HEK293 (cell line): ENCODE measurements around the gene EOGT.

ENCODE experiments used
- CTCF ChIA-PET: fragments of 350-600 bp; formaldehyde crosslinking; extraction: SDS; loops from one replicate; lab custom pipeline; 2021; ENCODE audit warnings: antibody characterized with exemption; lab: Yijun Ruan, JAX
- POLR2A ChIA-PET: fragments of 300-600 bp; formaldehyde crosslinking; extraction: SDS; loops from one replicate; lab custom pipeline; 2020; ENCODE audit warnings: antibody characterized with exemption, inconsistent platforms; lab: Yijun Ruan, JAX
- H3K27ac ChIP-seq: fragments of 200-500 bp; sonication (Bioruptor generic); 2 replicates; pipeline ENCODE4 v1.5.1; 2014; ENCODE audit warnings: low read depth, low read length, control low read depth, inconsistent platforms; ENCODE audit errors: extremely low read depth
- H3K36me3 ChIP-seq, 2 experiments: fragments of 200-500 bp in 1 of 2; sonication (Bioruptor generic) in 1 of 2; 1 replicate in 1 of 2; 2 replicates in 1 of 2; pipeline ENCODE4 v1.5.1; 2014 to 2017; ENCODE audit warnings: inconsistent platforms in 2 of 2, low read length in 2 of 2; ENCODE audit not compliant: control insufficient read depth in 2 of 2, insufficient read depth in 1 of 2
- H3K4me1 ChIP-seq: fragments of 200-500 bp; sonication (Bioruptor generic); 2 replicates; pipeline ENCODE4 v1.5.1; 2014; ENCODE audit warnings: mild to moderate bottlenecking, low read length, inconsistent platforms; ENCODE audit not compliant: control insufficient read depth, insufficient read depth
- H3K4me3 ChIP-seq: 2 replicates; pipeline ENCODE4 v1.5.1; 2011; ENCODE audit warnings: low read depth, mild to moderate bottlenecking, control low read depth, low read length, moderate library complexity
- H3K9me3 ChIP-seq: fragments of 200-500 bp; sonication (Bioruptor generic); 2 replicates; pipeline ENCODE4 v1.5.1; 2014; ENCODE audit warnings: low read depth, low read length, inconsistent platforms; ENCODE audit not compliant: control insufficient read depth, insufficient read depth
- GLIS1 ChIP-seq: fragments of 450-650 bp; formaldehyde crosslinking; IDR thresholded peaks from 2 replicates; pipeline ENCODE4 v1.5.1; 2016; ENCODE audit warnings: missing biosample characterization, missing genetic modification characterization
- KLF10 ChIP-seq: fragments of 450-650 bp; IDR thresholded peaks from 2 replicates; pipeline ENCODE4 v1.5.1; 2018; ENCODE audit warnings: missing biosample characterization, mild to moderate bottlenecking, missing genetic modification characterization
- KLF17 ChIP-seq: fragments of 450-650 bp; formaldehyde crosslinking; IDR thresholded peaks from 2 replicates; pipeline ENCODE4 v1.5.1; 2016; ENCODE audit warnings: missing biosample characterization, missing genetic modification characterization
- TCF7L2 ChIP-seq: IDR thresholded peaks from 2 replicates; pipeline ENCODE4 v1.6.1; 2011; ENCODE audit warnings: low read depth, mild to moderate bottlenecking, inconsistent platforms, low read length, moderate library complexity, borderline replicate concordance
- ZBTB21 ChIP-seq: fragments of 450-650 bp; formaldehyde crosslinking; IDR thresholded peaks from 2 replicates; pipeline ENCODE4 v1.5.1; 2017; ENCODE audit warnings: missing biosample characterization, missing genetic modification characterization
- ZNF121 ChIP-seq: fragments of 450-650 bp; formaldehyde crosslinking; IDR thresholded peaks from 2 replicates; pipeline ENCODE4 v1.5.1; 2016; ENCODE audit warnings: missing biosample characterization, missing genetic modification characterization
- ZNF148 ChIP-seq: fragments of 450-650 bp; formaldehyde crosslinking; IDR thresholded peaks from 2 replicates; pipeline ENCODE4 v1.5.0; 2017; ENCODE audit warnings: missing biosample characterization, missing genetic modification characterization, borderline replicate concordance
- ZNF2 ChIP-seq: fragments of 450-650 bp; formaldehyde crosslinking; IDR thresholded peaks from 2 replicates; pipeline ENCODE4 v1.5.1; 2016; ENCODE audit warnings: missing biosample characterization, missing genetic modification characterization
- ZNF280C ChIP-seq: fragments of 450-650 bp; formaldehyde crosslinking; IDR thresholded peaks from 2 replicates; pipeline ENCODE4 v1.5.1; 2016; ENCODE audit warnings: missing biosample characterization, missing genetic modification characterization
- ZNF366 ChIP-seq: fragments of 450-650 bp; formaldehyde crosslinking; conservative IDR thresholded peaks from 2 replicates; pipeline ENCODE4 v1.5.1; 2016; ENCODE audit warnings: missing biosample characterization, missing genetic modification characterization
- ZNF398 ChIP-seq: fragments of 450-650 bp; formaldehyde crosslinking; IDR thresholded peaks from 2 replicates; pipeline ENCODE4 v1.5.1; 2017; ENCODE audit warnings: missing biosample characterization, missing genetic modification characterization
- ZNF416 ChIP-seq: fragments of 450-650 bp; formaldehyde crosslinking; IDR thresholded peaks from 2 replicates; pipeline ENCODE4 v1.5.1; 2016; ENCODE audit warnings: missing biosample characterization, missing genetic modification characterization
- ZNF596 ChIP-seq: fragments of 450-650 bp; IDR thresholded peaks from 2 replicates; pipeline ENCODE4 v1.5.0; 2018; ENCODE audit warnings: missing biosample characterization, mild to moderate bottlenecking, missing genetic modification characterization, moderate library complexity
- ZNF776 ChIP-seq: fragments of 450-650 bp; formaldehyde crosslinking; IDR thresholded peaks from 2 replicates; pipeline ENCODE4 v1.5.0; 2017; ENCODE audit warnings: missing biosample characterization, missing genetic modification characterization, borderline replicate concordance

EOGT gene

GRCh38 chr3:69048990-69049389, 35.5 kb upstream of the EOGT start:
- TF ChIP-seq ZNF416 = no peak
- 0 out of 2 replicates have a peak, but pooled peaks have one; percentile 53 for TF ChIP-seq ZNF121 (tag by site-specific recombination)
- TF ChIP-seq, all 188 proteins: peak for 1
- ChIA-PET CTCF (no interaction called here), POLR2A (no interaction called here)
- H3K4me1 ChIP-seq = 0 out of 2 replicates have a peak, but pooled peaks cover 3% of the 10 kb centered on the region
- H3K36me3 ChIP-seq = peaks cover 0 to 43% of the 10 kb centered on the region in 2 experiments
- no peak overlapping the region for H3K27ac ChIP-seq
- H3K4me3 ChIP-seq = no peak overlapping the region
- no peaks in the 10 kb centered on the region for H3K9me3 ChIP-seq

GRCh38 chr3:69044608-69045007, 31.1 kb upstream of the EOGT start:
- CTCF ChIA-PET = interaction anchor here (0.7 to 0.9 kb wide), 2 partner anchors 117 to 262 kb away, joined by 3 to 4 read pairs; no protein-coding TSS in a partner anchor

More at GRCh38 chr3:69044608-69045007, 31.1 kb upstream of the EOGT start:
- POLR2A ChIA-PET = interaction anchor here (0.5 kb wide), 1 partner anchor 156 kb away, joined by 3 read pairs; no protein-coding TSS in a partner anchor
- H3K27ac ChIP-seq = no peak overlapping the region
- TF ChIP-seq ZBTB21 (tag by site-specific recombination) = no peak
- no peak for TF ChIP-seq GLIS1 (tag by site-specific recombination)
- no peak for TF ChIP-seq ZNF2 (tag by site-specific recombination)
- no peak for TF ChIP-seq KLF17 (tag by site-specific recombination)
- no peak for TF ChIP-seq ZNF596 (tag by site-specific recombination)
- TF ChIP-seq TCF7L2 = no peak
- TF ChIP-seq ZNF148 (tag by site-specific recombination) = no peak
- no peak for TF ChIP-seq ZNF398 (tag by site-specific recombination)
- no peak for TF ChIP-seq ZNF366 (tag by site-specific recombination)
- TF ChIP-seq ZNF280C (tag by site-specific recombination) = no peak
- no peak for TF ChIP-seq KLF10
- no peak for TF ChIP-seq ZNF776 (tag by site-specific recombination)
- TF ChIP-seq, all 188 proteins: peak for 0
- Histone ChIP-seq H3K4me1 (0 out of 2 replicates have a peak, but pooled peaks cover 3% of the 10 kb centered on the region), H3K4me3 (no peak overlapping the region), H3K36me3 (peaks cover 11 to 79% of the 10 kb centered on the region in 2 experiments), H3K9me3 (no peaks in the 10 kb centered on the region)
